Gastroesophageal sphincter (tissue), 3 donors: ENCODE measurements around the gene AMMECR1.

Experiments used
- EP300 ChIP-seq: sonication (generic); formaldehyde crosslinking; IDR thresholded peaks from one replicate; pipeline ENCODE4 v1.6.1; 2017; ENCODE audit warnings: antibody characterized with exemption, mild to moderate bottlenecking
- POLR2A ChIP-seq, 2 donors: fragments of 450-650 bp; IDR thresholded peaks; one replicate each; pipeline ENCODE4 v1.6.1; 2017; ENCODE audit warnings: antibody characterized with exemption in 2 of 2, mild to moderate bottlenecking in 2 of 2, moderate library complexity in 1 of 2
- POLR2AphosphoS5 ChIP-seq: sonication (generic); formaldehyde crosslinking; IDR thresholded peaks from one replicate; pipeline ENCODE4 v1.6.1; 2017; ENCODE audit warnings: antibody characterized with exemption
- TF ChIP-seq, protein P1 (sequence below), 4 experiments: fragments of 200-600 bp in 2 of 4; fragments of 450-650 bp in 2 of 4; sonication (generic) in 1 of 4; IDR thresholded peaks; one replicate each; pipeline ENCODE4 v1.5.1; 2017 to 2019; ENCODE audit warnings: antibody characterized with exemption in 4 of 4, mild to moderate bottlenecking in 2 of 4, moderate library complexity in 2 of 4

DNA sequence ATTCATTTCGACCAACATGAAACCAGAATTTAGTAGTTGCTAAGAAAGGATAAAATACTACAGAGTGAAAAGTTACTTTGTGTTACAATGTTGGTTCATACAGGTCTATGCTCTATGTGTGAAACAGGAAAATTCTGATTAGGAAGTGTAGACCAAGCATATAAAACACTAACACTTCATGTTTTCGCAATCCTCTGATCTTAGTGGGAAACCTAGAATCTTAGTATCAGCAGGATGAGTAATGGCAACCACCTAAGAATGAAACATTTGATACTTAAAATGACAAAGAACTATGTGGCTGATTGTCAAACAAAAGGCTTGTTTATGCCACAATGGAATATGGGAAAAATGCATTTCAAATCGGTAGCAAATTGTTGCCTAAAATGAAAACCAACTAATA lies 116.1 kb downstream of the AMMECR1 start:
- TF ChIP-seq, protein P1, sequence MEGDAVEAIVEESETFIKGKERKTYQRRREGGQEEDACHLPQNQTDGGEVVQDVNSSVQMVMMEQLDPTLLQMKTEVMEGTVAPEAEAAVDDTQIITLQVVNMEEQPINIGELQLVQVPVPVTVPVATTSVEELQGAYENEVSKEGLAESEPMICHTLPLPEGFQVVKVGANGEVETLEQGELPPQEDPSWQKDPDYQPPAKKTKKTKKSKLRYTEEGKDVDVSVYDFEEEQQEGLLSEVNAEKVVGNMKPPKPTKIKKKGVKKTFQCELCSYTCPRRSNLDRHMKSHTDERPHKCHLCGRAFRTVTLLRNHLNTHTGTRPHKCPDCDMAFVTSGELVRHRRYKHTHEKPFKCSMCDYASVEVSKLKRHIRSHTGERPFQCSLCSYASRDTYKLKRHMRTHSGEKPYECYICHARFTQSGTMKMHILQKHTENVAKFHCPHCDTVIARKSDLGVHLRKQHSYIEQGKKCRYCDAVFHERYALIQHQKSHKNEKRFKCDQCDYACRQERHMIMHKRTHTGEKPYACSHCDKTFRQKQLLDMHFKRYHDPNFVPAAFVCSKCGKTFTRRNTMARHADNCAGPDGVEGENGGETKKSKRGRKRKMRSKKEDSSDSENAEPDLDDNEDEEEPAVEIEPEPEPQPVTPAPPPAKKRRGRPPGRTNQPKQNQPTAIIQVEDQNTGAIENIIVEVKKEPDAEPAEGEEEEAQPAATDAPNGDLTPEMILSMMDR (IDR thresholded peaks at IDR 0.05), result no peak
- TF ChIP-seq POLR2A (IDR thresholded peaks at IDR 0.05), result no peak
- no peak for TF ChIP-seq POLR2AphosphoS5
- TF ChIP-seq EP300, result no peak
